CD8-positive, alpha-beta memory T cell (primary cell): ENCODE data around the gene CSF3. TPM values are rescaled to one million over a fixed set of nuclear protein-coding genes. Genes with fewer than 3 reads are reported as not detected.

Experiments
- CTCF ChIA-PET: fragments of 350-600 bp; sonication (Branson Sonifier 250); formaldehyde crosslinking; loops from one replicate; lab custom pipeline; 2021; ENCODE audit warnings: antibody characterized with exemption; lab: Charles Lee
- POLR2A ChIA-PET: fragments of 350-600 bp; sonication (Branson Sonifier 250); formaldehyde crosslinking; loops from one replicate; lab custom pipeline; 2021; ENCODE audit warnings: antibody characterized with exemption; lab: Charles Lee
- DNase-seq, 5 donors: peaks; one replicate each; pipeline versions ENCODE4 v3.0.0 to v3.0.0-alpha.2; 2020 to 2022; ENCODE audit warnings: mixed read lengths in 1 of 5
- H3K27ac ChIP-seq: one replicate; pipeline ENCODE4 v1.7.0; 2013; ENCODE audit warnings: low read depth, mild to moderate bottlenecking, low read length, moderate library complexity
- H3K27me3 ChIP-seq: 2 replicates; pipeline ENCODE4 v1.7.0; 2013; ENCODE audit warnings: low read length, mild to moderate bottlenecking; ENCODE audit not compliant: insufficient read depth, poor library complexity, severe bottlenecking
- H3K36me3 ChIP-seq: 2 replicates; pipeline ENCODE4 v1.7.0; 2013; ENCODE audit warnings: mild to moderate bottlenecking, low read length, moderate library complexity; ENCODE audit not compliant: insufficient read depth
- H3K4me1 ChIP-seq: 2 replicates; pipeline ENCODE4 v1.7.0; 2013; ENCODE audit warnings: mild to moderate bottlenecking, low read length, moderate library complexity; ENCODE audit not compliant: insufficient read depth
- H3K4me3 ChIP-seq: 2 replicates; pipeline ENCODE4 v1.7.0; 2013; ENCODE audit warnings: mild to moderate bottlenecking, low read length
- H3K9me3 ChIP-seq: 2 replicates; pipeline ENCODE4 v1.7.0; 2013; ENCODE audit warnings: mild to moderate bottlenecking, low read length
- H3K27ac Mint-ChIP-seq, 8 donors: one replicate each; pipeline ENCODE4 v1.8.0; 2020 to 2021; ENCODE audit warnings: mixed read lengths in 8 of 8, mild to moderate bottlenecking in 6 of 8, inconsistent platforms in 3 of 8, moderate library complexity in 3 of 8
- H3K27me3 Mint-ChIP-seq, 2 donors: one replicate each; pipeline ENCODE4 v1.8.0; 2020 to 2021; ENCODE audit warnings: mixed read lengths in 2 of 2, mild to moderate bottlenecking in 1 of 2, moderate library complexity in 1 of 2
- H3K36me3 Mint-ChIP-seq, 3 donors: one replicate each; pipeline ENCODE4 v1.8.0; 2020 to 2021; ENCODE audit warnings: mixed read lengths in 3 of 3, inconsistent platforms in 1 of 3, mild to moderate bottlenecking in 1 of 3
- H3K4me1 Mint-ChIP-seq, 3 donors: one replicate each; pipeline ENCODE4 v1.8.0; 2020 to 2021; ENCODE audit warnings: mixed read lengths in 3 of 3, inconsistent platforms in 1 of 3, mild to moderate bottlenecking in 1 of 3
- H3K4me3 Mint-ChIP-seq, 7 donors: one replicate each; pipeline ENCODE4 v1.8.0; 2020 to 2021; ENCODE audit warnings: mixed read lengths in 7 of 7, mild to moderate bottlenecking in 6 of 7, moderate library complexity in 4 of 7, inconsistent platforms in 2 of 7
- H3K9me3 Mint-ChIP-seq, 5 donors: one replicate each; pipeline ENCODE4 v1.8.0; 2020 to 2022; ENCODE audit warnings: mixed read lengths in 5 of 5, mild to moderate bottlenecking in 3 of 5, moderate library complexity in 2 of 5, inconsistent platforms in 1 of 5
- polyA plus RNA-seq: library from polyadenylated mRNA; unstranded; fragments of 300-500 nt; fragmentation: Illumina TruSeq; gene quantifications from one replicate; pipeline ENCODE4 v1.2.3, GENCODE V29; 2021
- total RNA-seq, 2 experiments: library from RNA; stranded (reverse); gene quantifications; one replicate each; pipeline ENCODE4 v1.2.3, GENCODE V29; 2021

CSF3 gene
- total and polyA plus RNA-seq, 3 experiments from 2014 or later = not detected

DNA sequence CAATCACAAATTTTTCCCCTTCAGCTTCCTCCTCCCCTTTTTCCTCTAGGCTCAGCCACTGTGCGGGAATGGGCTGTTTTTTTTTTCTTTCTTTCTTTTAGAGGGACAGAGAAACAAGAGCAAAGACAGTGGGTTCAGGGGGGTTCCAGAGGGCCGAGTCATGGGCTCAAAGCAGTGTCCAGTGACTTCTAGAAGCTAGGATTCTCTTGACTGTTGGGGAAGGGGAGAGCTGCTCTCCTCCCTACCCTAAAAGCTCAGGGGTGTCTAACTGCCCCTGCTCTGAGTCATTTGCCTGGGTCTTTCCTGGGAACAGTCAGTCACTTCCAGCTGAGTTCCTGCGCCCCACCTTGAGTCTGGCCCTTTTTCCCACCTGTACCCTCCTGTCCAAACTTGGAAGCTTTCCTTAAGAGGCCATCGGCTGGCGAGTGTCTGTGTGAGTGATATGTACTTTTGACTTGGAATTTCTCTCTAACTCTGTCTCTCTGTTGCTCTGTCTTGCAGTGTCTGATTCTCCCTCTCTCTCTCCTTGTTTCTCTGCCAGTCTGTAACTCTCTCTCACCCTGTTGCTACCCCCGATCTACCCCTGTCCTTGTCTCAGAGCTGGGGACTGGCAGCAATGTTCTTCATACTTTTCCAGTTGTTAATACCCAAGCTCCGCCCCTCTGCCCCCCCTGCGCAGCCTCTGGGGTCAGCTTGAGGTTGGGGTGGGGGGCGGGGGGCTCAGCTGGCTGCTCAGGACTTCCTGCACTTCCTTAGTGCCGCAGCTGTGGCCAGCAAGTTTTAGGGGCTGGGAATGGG is 49.9 kb downstream of the CSF3 start:
- no peak for DNase-seq
- H3K4me3 Mint-ChIP-seq = peak overlapping the region; percentile 88 to 97 (median 91)
- H3K36me3 ChIP-seq = no peaks in the 10 kb centered on the region
- CTCF ChIA-PET = interaction anchor here (0.8 to 15.5 kb wide), 10 partner anchors 10 to 103 kb away, joined by 3 to 159 read pairs (median 6); partner anchors contain the start of genes MED24 and NR1D1
- H3K4me1 Mint-ChIP-seq = peaks cover 63 to 75% (median 66%) of the 10 kb centered on the region in 3 donors
- H3K4me3 ChIP-seq = peak overlapping the region; percentile 81
- no peaks in the 10 kb centered on the region for H3K9me3 Mint-ChIP-seq
- peaks cover 0 to 3% (median 0%) of the 10 kb centered on the region in 3 donors for H3K36me3 Mint-ChIP-seq
- no peak overlapping the region for H3K27ac ChIP-seq
- no peaks in the 10 kb centered on the region for H3K27me3 ChIP-seq
- H3K27me3 Mint-ChIP-seq = no peaks in the 10 kb centered on the region
- H3K9me3 ChIP-seq = no peaks in the 10 kb centered on the region
- POLR2A ChIA-PET = interaction anchor here (0.6 to 1.1 kb wide), 6 partner anchors 10 to 47 kb away, joined by 3 to 5 read pairs (median 3); no protein-coding TSS in a partner anchor
- H3K4me1 ChIP-seq = peaks cover 72% of the 10 kb centered on the region
- peak overlapping the region; percentile 65 to 97 (median 88) for H3K27ac Mint-ChIP-seq

DNA sequence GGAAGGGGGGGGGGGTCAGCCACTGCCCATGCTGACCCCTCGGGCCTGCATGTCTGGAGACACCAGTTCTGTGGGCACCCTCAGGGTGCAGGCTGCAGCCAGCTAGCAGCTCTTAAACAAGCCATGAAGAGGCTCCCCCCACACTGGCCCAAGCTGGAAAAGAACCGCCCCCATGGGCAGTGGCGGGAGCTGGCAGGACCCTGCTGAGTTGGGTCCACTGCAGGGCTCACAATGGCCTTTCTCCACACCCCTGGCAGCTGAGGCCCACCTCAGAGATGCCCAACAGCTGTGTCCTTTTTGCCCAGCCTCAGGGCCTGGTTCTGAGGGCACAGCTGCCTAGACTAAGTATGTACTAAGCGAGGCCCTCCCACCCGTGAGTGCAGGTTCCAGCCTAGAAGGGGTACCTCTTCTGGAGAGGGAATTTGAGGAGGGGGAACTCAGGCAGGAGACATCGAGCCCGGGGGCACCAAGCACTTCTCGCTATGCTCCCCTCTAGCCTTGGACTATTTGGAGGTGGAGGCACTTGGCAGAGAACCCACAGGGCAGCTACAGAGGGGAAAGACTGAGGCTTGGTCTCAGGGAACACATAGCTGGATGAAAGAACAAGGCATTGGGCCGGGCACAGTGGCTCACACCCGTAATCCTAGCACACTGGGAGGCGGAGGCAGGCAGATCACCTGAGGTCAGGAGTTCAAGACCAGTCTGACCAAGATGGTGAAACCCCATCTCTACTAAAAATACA is 50.7 kb downstream of the CSF3 start:
- Histone ChIP-seq H3K4me3 (no peak overlapping the region), H3K9me3 (no peaks in the 10 kb centered on the region), H3K27ac (no peak overlapping the region), H3K36me3 (no peaks in the 10 kb centered on the region), H3K27me3 (no peaks in the 10 kb centered on the region), H3K4me1 (peaks cover 80% of the 10 kb centered on the region)
- peak overlapping the region; percentile 25 to 88 (median 66) for H3K27ac Mint-ChIP-seq
- no peaks in the 10 kb centered on the region for H3K9me3 Mint-ChIP-seq
- DNase-seq = no peak
- ChIA-PET POLR2A (interaction anchor here (0.9 to 1.3 kb wide), 5 partner anchors 10 to 50 kb away, joined by 3 to 11 read pairs (median 3); no protein-coding TSS in a partner anchor), CTCF (interaction anchor here (1.0 to 15.5 kb wide), 12 partner anchors 10 to 125 kb away, joined by 3 to 159 read pairs (median 6); partner anchors contain the start of genes MED24 and NR1D1)
- H3K4me1 Mint-ChIP-seq = peaks cover 71 to 83% (median 72%) of the 10 kb centered on the region in 3 donors
- H3K4me3 Mint-ChIP-seq = peak overlapping the region in 4 of 7 donors; percentile 3 to 89 (median 47)
- no peaks in the 10 kb centered on the region for H3K27me3 Mint-ChIP-seq
- peaks cover 0 to 3% (median 0%) of the 10 kb centered on the region in 3 donors for H3K36me3 Mint-ChIP-seq

Other genes starting within 250 kb of the CSF3 start
- 100 to 1,000 TPM; 119 to 126 TPM for gene IKZF3, start 151.1 kb upstream of the CSF3 start, total RNA-seq
- 138 TPM for gene IKZF3, start 151.1 kb upstream of the CSF3 start, polyA plus RNA-seq
- gene ZPBP2, start 147.2 kb upstream of the CSF3 start, total RNA-seq = under 1 TPM; 0.58 to 0.74 TPM
- 0.09 TPM for gene ZPBP2, start 147.2 kb upstream of the CSF3 start, polyA plus RNA-seq
- gene GSDMB, start 96.8 kb upstream of the CSF3 start, total RNA-seq = 10 to 100 TPM; 14.0 to 14.8 TPM
- 1.3 TPM for gene GSDMB, start 96.8 kb upstream of the CSF3 start, polyA plus RNA-seq
- gene ORMDL3, start 87.8 kb upstream of the CSF3 start, total RNA-seq = 10 to 100 TPM; 73.6 to 76.4 TPM
- 217 TPM for gene ORMDL3, start 87.8 kb upstream of the CSF3 start, polyA plus RNA-seq
- not detected for gene LRRC3C, start 87.7 kb upstream of the CSF3 start, total RNA-seq
- gene LRRC3C, start 87.7 kb upstream of the CSF3 start, polyA plus RNA-seq = not detected
- gene GSDMA, start 52.4 kb upstream of the CSF3 start, total RNA-seq = not detected
- gene GSDMA, start 52.4 kb upstream of the CSF3 start, polyA plus RNA-seq = 0.14 TPM
- gene PSMD3, start 34.6 kb upstream of the CSF3 start, total RNA-seq = 100 to 1,000 TPM; 185 to 186 TPM
- 51.1 TPM for gene PSMD3, start 34.6 kb upstream of the CSF3 start, polyA plus RNA-seq
- gene MED24, start 39.0 kb downstream of the CSF3 start, total RNA-seq = 100 to 1,000 TPM; 118 to 121 TPM
- gene MED24, start 39.0 kb downstream of the CSF3 start, polyA plus RNA-seq = 51.2 TPM
- 10 to 100 TPM; 12.6 to 13.2 TPM for gene THRA, start 47.5 kb downstream of the CSF3 start, total RNA-seq
- 17.0 TPM for gene THRA, start 47.5 kb downstream of the CSF3 start, polyA plus RNA-seq
- gene NR1D1, start 85.1 kb downstream of the CSF3 start, total RNA-seq = 10 to 100 TPM; 10.0 to 10.2 TPM
- 10.4 TPM for gene NR1D1, start 85.1 kb downstream of the CSF3 start, polyA plus RNA-seq
- gene MSL1, start 106.5 kb downstream of the CSF3 start, total RNA-seq = 10 to 100 TPM; 88.6 to 91.5 TPM
- 13.5 TPM for gene MSL1, start 106.5 kb downstream of the CSF3 start, polyA plus RNA-seq
- 100 to 1,000 TPM; 100 to 101 TPM for gene CASC3, start 125.1 kb downstream of the CSF3 start, total RNA-seq
- 47.4 TPM for gene CASC3, start 125.1 kb downstream of the CSF3 start, polyA plus RNA-seq
- 1 to 10 TPM; 5.7 to 6.3 TPM for gene RAPGEFL1, start 162.0 kb downstream of the CSF3 start, total RNA-seq
- gene RAPGEFL1, start 162.0 kb downstream of the CSF3 start, polyA plus RNA-seq = 0.32 TPM
- 10 to 100 TPM; 24.5 to 24.7 TPM for gene WIPF2, start 203.9 kb downstream of the CSF3 start, total RNA-seq
- gene WIPF2, start 203.9 kb downstream of the CSF3 start, polyA plus RNA-seq = 14.6 TPM